ENCODE results near the gene DTD1.
A peak's percentile ranks its signal among the peaks of the same experiment; 100 is the strongest.

Gene DTD1

GRCh38 chr20:18715564-18715963 lies 127.7 kb downstream of the DTD1 start:
- DNase-seq: no peak

- DNase-seq: peak; percentile 42
These were observed 129.2 kb downstream of the DTD1 start for GRCh38 chr20:18717062-18717461.

- DNase-seq: no peak
These were observed 130.3 kb downstream of the DTD1 start for GRCh38 chr20:18718129-18718528.

GRCh38 chr20:18719426-18719825 lies 131.6 kb downstream of the DTD1 start:
- DNase-seq: no peak

- DNase-seq: no peak
These were observed 133.8 kb downstream of the DTD1 start for GRCh38 chr20:18721551-18722115.

GRCh38 chr20:18722371-18722770 lies 134.5 kb downstream of the DTD1 start:
- DNase-seq: no peak

GRCh38 chr20:18724077-18724476 lies 136.2 kb downstream of the DTD1 start:
- no peak for DNase-seq

- no peak for DNase-seq
These were observed 137.1 kb downstream of the DTD1 start for GRCh38 chr20:18724788-18725464.

GRCh38 chr20:18727032-18727508 lies 139.2 kb downstream of the DTD1 start:
- no peak for DNase-seq

GRCh38 chr20:18728165-18728869 lies 140.5 kb downstream of the DTD1 start:
- DNase-seq: no peak

- no peak for DNase-seq
These were observed 141.0 kb downstream of the DTD1 start for GRCh38 chr20:18728870-18729224.

GRCh38 chr20:18729231-18729825 lies 141.5 kb downstream of the DTD1 start:
- no peak for DNase-seq

GRCh38 chr20:18731940-18732339 lies 144.1 kb downstream of the DTD1 start:
- DNase-seq: no peak

- DNase-seq: no peak
These were observed 146.8 kb downstream of the DTD1 start for GRCh38 chr20:18734525-18735189.

- no peak for DNase-seq
These were observed 149.3 kb downstream of the DTD1 start for GRCh38 chr20:18737140-18737539.

GRCh38 chr20:18738055-18738454 lies 150.2 kb downstream of the DTD1 start:
- DNase-seq: no peak

GRCh38 chr20:18738888-18739287 lies 151.0 kb downstream of the DTD1 start:
- no peak for DNase-seq

- DNase-seq: no peak
These were observed 151.9 kb downstream of the DTD1 start for GRCh38 chr20:18739751-18740166.

- DNase-seq: no peak
These were observed 152.9 kb downstream of the DTD1 start for GRCh38 chr20:18740726-18741125.

GRCh38 chr20:18742841-18743240 lies 155.0 kb downstream of the DTD1 start:
- DNase-seq: no peak

- DNase-seq: no peak
These were observed 156.0 kb downstream of the DTD1 start for GRCh38 chr20:18743665-18744440.

GRCh38 chr20:18747090-18747489 lies 159.2 kb downstream of the DTD1 start:
- DNase-seq: no peak
